ENCODE results near the gene HFM1. TPM values are rescaled to one million over a fixed set of nuclear protein-coding genes. Genes with fewer than 3 reads are reported as not detected.

The HFM1 gene
- total and polyA plus RNA-seq, 10 of the 15 experiments (the other 5 are each of a cell fraction or from before 2014, with no cell fraction given): not detected

- TF ChIP-seq MLLT1 (IDR thresholded peaks at IDR 0.05) (peak; percentile 69; the same call in 1 of the 2 replicates), ZNF687 (IDR thresholded peaks at IDR 0.05) (no peak), MYC (IDR thresholded peaks at IDR 0.05; ENCODE audit: insufficient read depth, insufficient read length, insufficient replicate concordance, low read length, severe bottlenecking) (no peak), BCL11A (IDR thresholded peaks at IDR 0.05; ENCODE audit: low read depth, low read length) (no peak), CBFB (IDR thresholded peaks at IDR 0.05; ENCODE audit: low read depth) (no peak), STAT3 (IDR thresholded peaks at IDR 0.05; ENCODE audit: low read depth, low read length) (no peak), RELB (IDR thresholded peaks at IDR 0.05; ENCODE audit: low read depth) (no peak), RAD21 (IDR thresholded peaks at IDR 0.05; ENCODE audit: insufficient read depth, low read depth, low read length) (no peak), ZNF384 (IDR thresholded peaks at IDR 0.05; ENCODE audit: borderline replicate concordance, low read depth, low read length) (no peak), BHLHE40 (IDR thresholded peaks at IDR 0.05; ENCODE audit: borderline replicate concordance in 1 of 2, low read depth in 2 of 2, low read length in 1 of 2) (0 out of 4 replicates have a peak, but pooled peaks of 1 of the 2 experiments have one; percentile 16), STAT1 (conservative IDR thresholded peaks at IDR 0.05) (no peak), NFXL1 (IDR thresholded peaks at IDR 0.05; ENCODE audit: borderline replicate concordance) (no peak), NBN (IDR thresholded peaks at IDR 0.05) (no peak), PBX3 (IDR thresholded peaks at IDR 0.05; ENCODE audit: insufficient replicate concordance, low read depth, low read length) (no peak), SUZ12 (IDR thresholded peaks at IDR 0.05; ENCODE audit: unreplicated experiment) (peak; percentile 8)
Observed at GRCh38 chr1:91404151-91405012, at the start of gene HFM1 (continued).

Data from GM12878 (cell line).